Hindlimb muscle (tissue), 1 donor: ENCODE data around the gene SMCO1. TPM values are rescaled to one million over a fixed set of nuclear protein-coding genes. Genes with fewer than 3 reads are reported as not detected.
"Not testable (repeated sequence)": the region's sequence is repeated elsewhere in the genome, so short reads cannot be mapped to it uniquely, and the experiment has no call there.

Experiments used
- DNase-seq: peaks from one replicate; pipeline ENCODE4 v3.0.0-alpha.2; 2013
- polyA plus RNA-seq: library from polyadenylated mRNA; unstranded; fragments of 120-200 nt; gene quantifications from one replicate; pipeline ENCODE4 v1.2.1, GENCODE V29; 2013; ENCODE audit not compliant: insufficient read length

The SMCO1 gene
- 1.5 TPM for polyA plus RNA-seq

GRCh38 chr3:196514913-196515621 lies at the start of gene SMCO1:
Gene SMCO1 (minus strand): TSS chr3:196515346. CDS start chr3:196515209, 137 bp downstream.
- DNase-seq, result no peak

DNA sequence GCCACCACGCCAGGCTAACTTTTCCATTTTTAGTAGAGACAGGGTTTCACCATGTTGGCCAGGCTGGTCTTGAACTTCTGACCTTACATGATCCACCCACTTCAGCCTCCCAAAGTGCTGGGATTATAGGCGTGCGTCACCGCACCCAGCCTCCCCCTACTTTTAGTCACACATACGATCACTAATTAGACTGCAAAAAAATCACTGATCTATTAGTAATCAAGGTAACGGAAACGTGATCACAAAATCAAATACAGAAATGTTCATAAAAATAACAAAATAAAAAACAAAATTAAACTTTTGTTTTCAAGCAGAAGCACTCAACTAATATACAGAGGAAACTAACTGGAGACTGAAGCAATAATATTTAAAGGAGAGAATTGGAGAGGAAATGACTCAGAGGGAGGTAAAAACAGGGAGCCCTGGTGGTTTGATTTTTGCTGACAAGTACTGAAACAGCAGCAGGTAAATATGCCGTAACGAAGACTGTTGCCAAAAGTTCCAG lies 48.6 kb upstream of the SMCO1 start:
- DNase-seq, result no peak

- no peak for DNase-seq
Observed at GRCh38 chr3:196559826-196560225, 44.7 kb upstream of the SMCO1 start.

- no peak for DNase-seq
Observed at GRCh38 chr3:196558476-196558875, 43.3 kb upstream of the SMCO1 start.

GRCh38 chr3:196557236-196557635 lies 42.1 kb upstream of the SMCO1 start:
- DNase-seq, result no peak

DNA sequence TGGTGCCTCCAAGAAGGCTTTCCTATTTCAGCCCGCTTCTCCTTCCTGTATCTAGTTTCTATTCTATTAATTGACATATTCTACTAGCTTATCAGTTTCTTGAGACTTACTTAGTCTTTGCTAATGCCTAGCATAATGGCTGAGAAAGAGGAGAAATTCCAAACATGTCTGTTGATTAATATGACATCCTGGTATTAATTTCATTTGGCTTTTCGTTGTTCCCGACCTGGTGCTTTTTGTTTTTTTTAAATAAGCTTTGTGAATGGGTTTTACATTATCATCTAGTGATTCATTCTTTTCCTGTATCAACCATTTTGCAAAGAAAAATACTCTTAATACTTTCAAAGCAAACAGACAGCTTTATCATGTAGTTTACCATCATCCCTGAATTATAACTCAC lies 40.1 kb upstream of the SMCO1 start:
- DNase-seq, result no peak

GRCh38 chr3:196554205-196554604 lies 39.1 kb upstream of the SMCO1 start:
- DNase-seq, result no peak

- DNase-seq, result no peak
Observed at GRCh38 chr3:196553551-196553950, 38.4 kb upstream of the SMCO1 start.

DNA sequence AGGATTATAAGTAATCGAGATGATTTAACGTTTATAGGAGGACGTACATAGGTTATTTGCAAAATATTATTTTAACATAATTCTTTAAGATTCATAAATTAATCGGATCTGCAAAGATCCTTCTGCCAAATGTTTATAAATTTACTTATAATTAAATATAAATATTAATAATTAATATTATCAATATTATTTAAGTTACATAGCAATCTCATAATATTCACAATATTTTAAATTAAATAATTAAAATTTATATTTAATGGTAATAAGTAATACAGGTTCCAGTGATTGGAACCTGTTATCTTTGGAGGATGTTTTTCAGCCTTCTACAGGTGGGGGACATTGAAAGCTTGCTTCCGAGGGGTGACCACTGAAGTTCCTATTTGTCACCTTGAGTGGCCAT lies 37.1 kb upstream of the SMCO1 start:
- DNase-seq, result no peak

GRCh38 chr3:196550172-196550571 lies 35.0 kb upstream of the SMCO1 start:
- not testable (repeated sequence) for DNase-seq

- not testable (repeated sequence) for DNase-seq
Observed at GRCh38 chr3:196549312-196549711, 34.2 kb upstream of the SMCO1 start.

DNA sequence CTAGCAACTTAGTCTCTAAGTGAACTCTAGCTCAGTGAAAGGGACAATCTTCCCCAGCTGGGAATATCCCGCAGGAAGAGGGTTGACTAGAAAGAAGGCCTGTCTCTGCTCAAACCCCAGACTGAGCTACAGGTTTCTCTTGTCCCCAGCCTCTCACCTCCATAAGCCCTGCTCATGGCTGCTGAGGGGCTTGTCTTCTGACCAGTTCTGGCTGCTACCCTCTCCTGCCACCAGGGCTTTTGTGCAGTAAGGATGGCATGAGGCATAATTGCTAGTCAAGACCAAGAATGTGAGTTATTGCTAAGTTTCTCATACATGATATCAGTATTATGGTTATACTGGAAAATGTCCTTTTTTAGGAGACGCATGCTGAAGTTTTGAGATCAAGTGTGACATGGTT lies 31.9 kb upstream of the SMCO1 start:
- DNase-seq, result no peak

- no peak for DNase-seq
Observed at GRCh38 chr3:196546537-196546936, 31.4 kb upstream of the SMCO1 start.

DNA sequence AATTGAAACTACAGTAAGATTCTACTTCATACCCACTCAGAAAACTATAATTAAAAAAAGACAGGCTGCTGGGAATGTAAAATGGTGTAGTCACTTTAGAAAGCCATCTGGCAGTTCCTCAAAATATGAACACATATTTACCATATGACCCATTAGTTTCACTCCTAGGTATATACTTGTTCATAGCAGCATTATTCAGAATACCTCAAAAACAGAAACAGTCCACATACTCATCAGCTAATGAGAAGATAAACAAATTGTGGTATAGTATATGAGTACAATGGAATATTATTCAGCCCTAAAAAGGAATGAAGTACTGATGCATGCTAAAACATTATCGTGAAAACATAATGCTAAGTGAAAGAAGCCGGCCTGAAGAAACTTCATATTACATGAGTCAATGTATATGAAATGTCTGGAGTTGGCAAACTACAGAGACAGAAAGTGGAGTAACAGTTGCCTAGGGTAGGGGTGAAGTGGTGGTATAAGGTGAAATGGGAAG lies 29.4 kb upstream of the SMCO1 start:
- DNase-seq, result no peak

GRCh38 chr3:196541684-196542445 lies 26.7 kb upstream of the SMCO1 start:
- no peak for DNase-seq

DNA sequence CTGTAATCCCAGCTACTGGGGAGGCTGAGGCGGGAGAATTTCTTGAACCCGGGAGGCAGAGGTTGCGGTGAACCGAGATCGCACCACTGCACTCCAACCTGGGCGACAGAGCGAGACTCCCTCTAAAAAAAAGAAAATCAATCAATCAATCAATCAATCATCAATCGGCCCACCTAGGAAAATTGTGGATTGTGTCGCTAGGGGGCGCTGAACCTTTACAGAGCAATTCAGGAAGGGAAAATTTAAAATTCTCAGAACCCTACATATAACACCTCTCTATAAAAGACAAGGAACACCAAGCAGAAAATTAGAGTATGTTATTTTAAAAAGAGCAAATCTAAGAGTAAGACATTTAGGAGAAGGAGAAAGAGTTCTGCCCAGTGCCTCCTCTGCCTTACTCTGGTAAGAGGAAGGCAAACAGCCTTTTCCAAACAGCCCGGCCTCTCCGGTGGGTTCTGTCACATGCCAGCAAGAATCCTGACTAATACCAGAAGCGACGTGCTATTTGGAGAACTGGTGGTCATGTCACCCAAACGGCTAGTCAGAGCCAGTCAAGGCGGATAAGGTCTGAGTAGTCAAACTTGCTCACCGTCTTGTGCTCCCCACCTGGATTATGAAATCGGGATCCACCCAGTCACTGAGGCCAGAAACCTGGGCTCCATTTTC lies 22.3 kb upstream of the SMCO1 start:
- peak; percentile 26 for DNase-seq

- no peak for DNase-seq
Observed at GRCh38 chr3:196533260-196533681, 18.1 kb upstream of the SMCO1 start.

DNA sequence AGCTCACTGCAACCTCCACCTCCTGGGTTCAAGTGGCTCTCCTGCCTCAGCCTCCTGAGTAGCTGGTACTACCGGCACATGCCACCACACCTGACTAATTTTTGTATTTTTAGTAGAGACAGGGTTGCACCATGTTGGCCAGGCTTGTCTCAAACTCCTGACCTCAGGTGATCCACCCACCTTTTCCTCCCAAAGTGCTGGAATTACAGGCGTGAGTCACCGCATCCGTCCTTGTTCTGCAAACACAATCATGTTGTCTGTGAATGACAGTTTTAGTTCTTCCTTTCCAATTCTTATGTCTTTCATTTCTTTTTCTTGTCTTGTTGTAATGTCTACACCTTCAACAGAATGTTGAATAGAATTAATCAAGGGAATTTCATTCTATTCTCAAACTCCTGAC lies 16.3 kb upstream of the SMCO1 start:
- DNase-seq, result no peak

- peak; percentile 68 for DNase-seq
Observed at GRCh38 chr3:196528639-196529233, 13.6 kb upstream of the SMCO1 start.

DNA sequence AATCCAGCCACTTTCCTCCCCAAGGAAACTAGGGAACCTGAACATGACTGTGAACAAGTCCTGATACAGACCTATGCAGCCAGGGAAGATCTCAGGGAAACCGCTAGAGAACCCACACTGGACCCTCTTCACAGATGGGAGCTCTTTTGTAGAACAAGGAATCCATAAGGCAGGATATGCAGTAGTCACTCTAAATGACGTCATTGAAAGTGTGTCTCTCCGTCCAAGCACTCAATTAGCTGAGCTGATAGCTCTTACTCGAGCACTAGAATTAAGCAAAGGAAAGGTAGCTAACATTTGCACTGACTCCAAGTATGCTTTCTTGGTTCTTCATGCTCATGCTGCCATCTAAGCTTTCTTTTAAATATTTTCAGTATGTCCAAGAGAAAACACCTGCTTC lies 10.0 kb upstream of the SMCO1 start:
- no peak for DNase-seq

- no peak for DNase-seq
Observed at GRCh38 chr3:196524527-196524926, 9.4 kb upstream of the SMCO1 start.

GRCh38 chr3:196523841-196524240 lies 8.7 kb upstream of the SMCO1 start:
- DNase-seq, result no peak

- not testable (repeated sequence) for DNase-seq
Observed at GRCh38 chr3:196521291-196521690, 6.1 kb upstream of the SMCO1 start.
